Measurements from ENCODE around the gene MELTF.
"Not testable (repeated sequence)": the region's sequence is repeated elsewhere in the genome, so short reads cannot be mapped to it uniquely, and the experiment has no call there.

The MELTF gene

GRCh38 chr3:197038679-197039462, 9.3 kb upstream of the MELTF start:
- H3K27me3 ChIP-seq (ENCODE audit: control insufficient read depth in 5 of 5, insufficient read depth in 4 of 5, low read length in 5 of 5), result no peaks in the 10 kb centered on the region
- H3K27ac ChIP-seq (ENCODE audit: low read depth, low read length), result no peak overlapping the region
- no peak overlapping the region for H3K4me3 ChIP-seq (ENCODE audit: low read depth in 1 of 5, low read length in 5 of 5)
- no peak overlapping the region for H3K9ac ChIP-seq (ENCODE audit: low read length in 5 of 5)
- H3K4me1 ChIP-seq (ENCODE audit: control insufficient read depth in 5 of 5, insufficient read depth in 5 of 5, low read length in 5 of 5), result peaks cover 0 to 11% (median 8%) of the 10 kb centered on the region in 5 donors
- no peaks in the 10 kb centered on the region for H3K9me3 ChIP-seq (ENCODE audit: control insufficient read depth in 5 of 5, low read length in 5 of 5)
- peaks cover under 1 to 9% (median 3%) of the 10 kb centered on the region in 5 donors for H3K36me3 ChIP-seq (ENCODE audit: control insufficient read depth in 5 of 5, insufficient read depth in 5 of 5, low read length in 5 of 5)

DNA sequence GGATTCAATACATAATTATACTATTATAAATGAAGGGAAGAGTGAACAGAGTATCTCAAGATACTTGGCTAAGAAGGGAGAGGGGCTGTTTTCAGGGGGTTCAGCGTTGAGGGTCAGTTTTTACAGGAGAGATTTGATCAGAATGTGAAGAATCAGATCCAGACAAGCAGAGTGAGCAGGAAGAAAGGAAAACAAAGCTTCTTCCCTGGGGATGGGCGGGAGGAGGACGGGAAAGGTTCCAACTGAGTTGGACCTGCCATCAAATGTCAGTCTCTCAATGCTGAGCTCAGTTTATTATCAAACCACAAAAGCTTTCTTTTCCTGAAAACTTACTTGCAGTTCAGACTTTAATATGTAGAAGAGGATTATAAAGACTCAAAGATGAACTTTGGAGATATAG, 6.0 kb upstream of the MELTF start:
- Histone ChIP-seq H3K4me3 (ENCODE audit: low read depth in 1 of 5, low read length in 5 of 5) (no peak overlapping the region), H3K36me3 (ENCODE audit: control insufficient read depth in 5 of 5, insufficient read depth in 5 of 5, low read length in 5 of 5) (peaks cover 0 to 1% (median 0%) of the 10 kb centered on the region in 5 donors), H3K27me3 (ENCODE audit: control insufficient read depth in 5 of 5, insufficient read depth in 4 of 5, low read length in 5 of 5) (peaks cover 0 to 11% (median 0%) of the 10 kb centered on the region in 5 donors), H3K9me3 (ENCODE audit: control insufficient read depth in 5 of 5, low read length in 5 of 5) (no peaks in the 10 kb centered on the region), H3K4me1 (ENCODE audit: control insufficient read depth in 5 of 5, insufficient read depth in 5 of 5, low read length in 5 of 5) (peaks cover 4 to 18% (median 12%) of the 10 kb centered on the region in 5 donors), H3K27ac (ENCODE audit: low read depth, low read length) (no peak overlapping the region), H3K9ac (ENCODE audit: low read length in 5 of 5) (no peak overlapping the region)

GRCh38 chr3:197034778-197035177, 5.2 kb upstream of the MELTF start:
- H3K36me3 ChIP-seq (ENCODE audit: control insufficient read depth in 5 of 5, insufficient read depth in 5 of 5, low read length in 5 of 5), result not testable (repeated sequence)

GRCh38 chr3:197033764-197034163, 4.1 kb upstream of the MELTF start:
- not testable (repeated sequence) for H3K9ac ChIP-seq (ENCODE audit: low read length in 5 of 5); H3K4me3 ChIP-seq (ENCODE audit: low read depth in 1 of 5, low read length in 5 of 5); H3K27ac ChIP-seq (ENCODE audit: low read depth, low read length); H3K9me3 ChIP-seq (ENCODE audit: control insufficient read depth in 5 of 5, low read length in 5 of 5); H3K36me3 ChIP-seq (ENCODE audit: control insufficient read depth in 5 of 5, insufficient read depth in 5 of 5, low read length in 5 of 5)
- H3K4me1 ChIP-seq (ENCODE audit: control insufficient read depth in 5 of 5, insufficient read depth in 5 of 5, low read length in 5 of 5), result peaks cover 4 to 31% (median 26%) of the 10 kb centered on the region in 5 donors
- H3K27me3 ChIP-seq (ENCODE audit: control insufficient read depth in 5 of 5, insufficient read depth in 4 of 5, low read length in 5 of 5), result peaks cover 0 to 12% (median 0%) of the 10 kb centered on the region in 5 donors

More at GRCh38 chr3:197034778-197035177, 5.2 kb upstream of the MELTF start:
- not testable (repeated sequence) for H3K9me3 ChIP-seq (ENCODE audit: control insufficient read depth in 5 of 5, low read length in 5 of 5); H3K9ac ChIP-seq (ENCODE audit: low read length in 5 of 5); H3K27ac ChIP-seq (ENCODE audit: low read depth, low read length); H3K4me3 ChIP-seq (ENCODE audit: low read depth in 1 of 5, low read length in 5 of 5)
- Histone ChIP-seq H3K4me1 (ENCODE audit: control insufficient read depth in 5 of 5, insufficient read depth in 5 of 5, low read length in 5 of 5) (peaks cover 4 to 21% (median 18%) of the 10 kb centered on the region in 5 donors), H3K27me3 (ENCODE audit: control insufficient read depth in 5 of 5, insufficient read depth in 4 of 5, low read length in 5 of 5) (peaks cover 0 to 12% (median 0%) of the 10 kb centered on the region in 5 donors)

- Histone ChIP-seq H3K27ac (ENCODE audit: low read depth, low read length) (peak overlapping the region; percentile 61), H3K9ac (ENCODE audit: low read length in 5 of 5) (no peak overlapping the region), H3K4me3 (ENCODE audit: low read depth in 1 of 5, low read length in 5 of 5) (no peak overlapping the region), H3K4me1 (ENCODE audit: control insufficient read depth in 5 of 5, insufficient read depth in 5 of 5, low read length in 5 of 5) (peaks cover 4 to 35% (median 30%) of the 10 kb centered on the region in 5 donors), H3K9me3 (ENCODE audit: control insufficient read depth in 5 of 5, low read length in 5 of 5) (no peaks in the 10 kb centered on the region), H3K27me3 (ENCODE audit: control insufficient read depth in 5 of 5, insufficient read depth in 4 of 5, low read length in 5 of 5) (peaks cover 0 to 12% (median 0%) of the 10 kb centered on the region in 5 donors), H3K36me3 (ENCODE audit: control insufficient read depth in 5 of 5, insufficient read depth in 5 of 5, low read length in 5 of 5) (no peaks in the 10 kb centered on the region)
These were observed 2.0 kb upstream of the MELTF start for GRCh38 chr3:197031315-197032285.

DNA sequence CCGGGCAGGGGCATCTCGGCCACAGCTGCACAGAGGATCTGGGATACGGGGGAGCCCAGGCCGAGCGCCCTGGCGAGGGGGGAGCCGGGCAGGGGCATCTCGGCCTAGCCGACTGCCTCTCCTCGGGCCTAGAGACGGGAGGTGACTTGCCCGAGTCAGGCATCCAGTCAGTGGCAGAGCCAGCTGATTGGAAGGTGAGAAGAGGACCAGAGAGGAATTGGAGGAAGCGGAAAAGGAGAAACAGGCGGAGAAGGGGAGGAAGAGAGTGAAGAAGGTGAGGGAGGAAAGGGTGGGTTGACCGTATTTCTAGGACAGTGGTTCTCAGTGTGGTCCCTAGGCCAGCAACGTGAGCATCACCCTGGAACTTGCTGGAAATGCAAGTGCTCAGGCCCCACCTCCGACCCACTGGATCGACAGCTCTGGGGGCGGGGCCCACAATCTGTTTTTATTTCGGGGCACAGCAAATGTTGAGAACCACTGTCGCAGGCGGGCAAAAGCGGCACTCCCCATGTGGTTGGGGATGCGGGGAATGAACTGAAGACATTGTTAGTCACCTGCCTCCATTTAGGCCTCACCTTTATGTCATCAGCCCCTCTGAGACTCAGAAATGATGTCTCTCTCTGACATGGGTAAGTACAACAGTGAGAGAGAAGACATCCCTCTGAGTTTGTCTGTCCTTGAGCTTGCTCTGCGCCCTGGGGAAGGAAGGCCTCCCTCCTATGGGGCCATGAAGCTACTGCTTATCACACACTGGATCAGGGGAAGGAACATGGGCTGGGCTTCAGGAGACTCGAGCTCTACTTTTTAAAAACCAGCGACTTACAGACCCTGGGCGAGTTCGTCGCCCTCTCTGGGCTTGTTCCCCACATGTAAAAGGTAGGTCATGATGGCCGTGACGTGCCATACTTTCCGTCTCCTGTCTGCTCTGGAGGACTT, 1.0 kb upstream of the MELTF start:
- peak overlapping the region; percentile 61 for H3K27ac ChIP-seq (ENCODE audit: low read depth, low read length)
- H3K9me3 ChIP-seq (ENCODE audit: control insufficient read depth in 5 of 5, low read length in 5 of 5), result no peaks in the 10 kb centered on the region
- no peak overlapping the region for H3K9ac ChIP-seq (ENCODE audit: low read length in 5 of 5)
- H3K36me3 ChIP-seq (ENCODE audit: control insufficient read depth in 5 of 5, insufficient read depth in 5 of 5, low read length in 5 of 5), result no peaks in the 10 kb centered on the region
- peaks cover 0 to 12% (median 0%) of the 10 kb centered on the region in 5 donors for H3K27me3 ChIP-seq (ENCODE audit: control insufficient read depth in 5 of 5, insufficient read depth in 4 of 5, low read length in 5 of 5)
- H3K4me3 ChIP-seq (ENCODE audit: low read depth in 1 of 5, low read length in 5 of 5), result no peak overlapping the region
- H3K4me1 ChIP-seq (ENCODE audit: control insufficient read depth in 5 of 5, insufficient read depth in 5 of 5, low read length in 5 of 5), result peaks cover 4 to 35% (median 27%) of the 10 kb centered on the region in 5 donors

GRCh38 chr3:197028728-197029510, 698 bp downstream of the MELTF start:
- Histone ChIP-seq H3K4me3 (ENCODE audit: low read depth in 1 of 5, low read length in 5 of 5) (peak overlapping the region in 4 of 5 donors; percentile 47 to 60 (median 58)), H3K27ac (ENCODE audit: low read depth, low read length) (no peak overlapping the region), H3K4me1 (ENCODE audit: control insufficient read depth in 5 of 5, insufficient read depth in 5 of 5, low read length in 5 of 5) (peaks cover 4 to 29% (median 25%) of the 10 kb centered on the region in 5 donors), H3K9ac (ENCODE audit: low read length in 5 of 5) (peak overlapping the region in 3 of 5 donors; percentile 20 to 45 (median 35)), H3K27me3 (ENCODE audit: control insufficient read depth in 5 of 5, insufficient read depth in 4 of 5, low read length in 5 of 5) (peaks cover 0 to 21% (median 5%) of the 10 kb centered on the region in 5 donors), H3K36me3 (ENCODE audit: control insufficient read depth in 5 of 5, insufficient read depth in 5 of 5, low read length in 5 of 5) (no peaks in the 10 kb centered on the region), H3K9me3 (ENCODE audit: control insufficient read depth in 5 of 5, low read length in 5 of 5) (no peaks in the 10 kb centered on the region)

- peak overlapping the region in 3 of 5 donors; percentile 47 to 60 (median 59) for H3K4me3 ChIP-seq (ENCODE audit: low read depth in 1 of 5, low read length in 5 of 5)
- peaks cover 4 to 36% (median 31%) of the 10 kb centered on the region in 5 donors for H3K4me1 ChIP-seq (ENCODE audit: control insufficient read depth in 5 of 5, insufficient read depth in 5 of 5, low read length in 5 of 5)
- peaks cover 0 to 24% (median 10%) of the 10 kb centered on the region in 5 donors for H3K27me3 ChIP-seq (ENCODE audit: control insufficient read depth in 5 of 5, insufficient read depth in 4 of 5, low read length in 5 of 5)
- H3K9me3 ChIP-seq (ENCODE audit: control insufficient read depth in 5 of 5, low read length in 5 of 5), result no peaks in the 10 kb centered on the region
- no peaks in the 10 kb centered on the region for H3K36me3 ChIP-seq (ENCODE audit: control insufficient read depth in 5 of 5, insufficient read depth in 5 of 5, low read length in 5 of 5)
- H3K27ac ChIP-seq (ENCODE audit: low read depth, low read length), result no peak overlapping the region
- peak overlapping the region in 1 of 5 donors; percentile 45 for H3K9ac ChIP-seq (ENCODE audit: low read length in 5 of 5)
These were observed 1.5 kb downstream of the MELTF start for GRCh38 chr3:197027896-197028727.

Measured in subcutaneous abdominal adipose tissue (tissue), 5 donors.